H9 (cell line): ENCODE results near the gene ZNF474. TPM values are rescaled to one million over a fixed set of nuclear protein-coding genes. Genes with fewer than 3 reads are reported as not detected.

Experiments
- DNase-seq: peaks from one replicate; pipeline ENCODE4 v3.0.0-alpha.2; 2017
- H2AFZ ChIP-seq: one replicate; pipeline ENCODE4 v1.6.1; 2013; ENCODE audit warnings: mild to moderate bottlenecking, low read length, control low read depth, moderate library complexity
- H2AK5ac ChIP-seq: 2 replicates; pipeline ENCODE4 v1.6.1; 2013; ENCODE audit warnings: low read length, control low read depth, mixed read lengths; ENCODE audit not compliant: insufficient read length
- H2BK120ac ChIP-seq: one replicate; pipeline ENCODE4 v1.6.1; 2013; ENCODE audit warnings: low read depth, mild to moderate bottlenecking, low read length, control low read depth, inconsistent platforms; ENCODE audit not compliant: poor library complexity, severe bottlenecking
- H2BK12ac ChIP-seq: 2 replicates; pipeline ENCODE4 v1.6.1; 2013; ENCODE audit warnings: low read length, control low read depth, mixed read lengths, low read depth; ENCODE audit not compliant: insufficient read length
- H2BK15ac ChIP-seq: 2 replicates; pipeline ENCODE4 v1.6.1; 2013; ENCODE audit warnings: low read depth, low read length, control low read depth
- H2BK20ac ChIP-seq: one replicate; pipeline ENCODE4 v1.6.1; 2013; ENCODE audit warnings: low read depth, mild to moderate bottlenecking, low read length, control low read depth, inconsistent platforms; ENCODE audit not compliant: poor library complexity, severe bottlenecking
- H2BK5ac ChIP-seq: 2 replicates; pipeline ENCODE4 v1.6.1; 2013; ENCODE audit warnings: low read length, control low read depth, mixed read lengths; ENCODE audit not compliant: insufficient read length
- H3K14ac ChIP-seq: 2 replicates; pipeline ENCODE4 v1.6.1; 2013; ENCODE audit warnings: low read length, control low read depth; ENCODE audit not compliant: insufficient read depth
- H3K18ac ChIP-seq: 2 replicates; pipeline ENCODE4 v1.6.1; 2013; ENCODE audit warnings: low read depth, mild to moderate bottlenecking, mixed read lengths, low read length, control low read depth; ENCODE audit not compliant: insufficient read length
- H3K23ac ChIP-seq: 2 replicates; pipeline ENCODE4 v1.6.1; 2013; ENCODE audit warnings: low read length, control low read depth, mixed read lengths, low read depth; ENCODE audit not compliant: insufficient read length
- H3K23me2 ChIP-seq: 2 replicates; pipeline ENCODE4 v1.6.1; 2013; ENCODE audit warnings: low read depth, mild to moderate bottlenecking, mixed read lengths, low read length, control low read depth; ENCODE audit not compliant: insufficient read length, poor library complexity, severe bottlenecking
- H3K27ac ChIP-seq: 2 replicates; pipeline ENCODE4 v1.5.1; 2013; ENCODE audit warnings: low read length, control low read depth, mixed read lengths, low read depth; ENCODE audit not compliant: insufficient read length
- H3K27me3 ChIP-seq: 2 replicates; pipeline ENCODE4 v1.6.1; 2013; ENCODE audit warnings: low read length, control low read depth, inconsistent platforms; ENCODE audit not compliant: insufficient read depth
- H3K4ac ChIP-seq: 2 replicates; pipeline ENCODE4 v1.6.1; 2013; ENCODE audit warnings: low read depth, mild to moderate bottlenecking, control low read depth, inconsistent platforms, low read length, moderate library complexity
- H3K4me1 ChIP-seq: 2 replicates; pipeline ENCODE4 v1.6.1; 2013; ENCODE audit warnings: low read length, control low read depth, inconsistent platforms; ENCODE audit not compliant: insufficient read depth
- H3K4me2 ChIP-seq: 2 replicates; pipeline ENCODE4 v1.6.1; 2013; ENCODE audit warnings: low read length, control low read depth, mixed read lengths; ENCODE audit not compliant: insufficient read length, insufficient read depth
- H3K56ac ChIP-seq: 2 replicates; pipeline ENCODE4 v1.6.1; 2013; ENCODE audit warnings: low read depth, mild to moderate bottlenecking, mixed read lengths, low read length, control low read depth; ENCODE audit not compliant: insufficient read length
- H3K79me1 ChIP-seq: 2 replicates; pipeline ENCODE4 v1.6.1; 2013; ENCODE audit warnings: low read depth, mild to moderate bottlenecking, moderate library complexity, low read length, control low read depth, inconsistent platforms; ENCODE audit not compliant: insufficient read depth, poor library complexity, severe bottlenecking
- H3K79me2 ChIP-seq: 2 replicates; pipeline ENCODE4 v1.6.1; 2013; ENCODE audit warnings: low read length, control low read depth, inconsistent platforms; ENCODE audit not compliant: insufficient read depth
- H3K9ac ChIP-seq: 2 replicates; pipeline ENCODE4 v1.6.1; 2013; ENCODE audit warnings: low read length, control low read depth, mixed read lengths; ENCODE audit not compliant: insufficient read length; ENCODE audit errors: extremely low read depth
- H3K9me3 ChIP-seq: one replicate; pipeline ENCODE4 v1.6.1; 2013; ENCODE audit warnings: low read depth, low read length, inconsistent platforms; ENCODE audit not compliant: control insufficient read depth
- H3T11ph ChIP-seq: one replicate; pipeline ENCODE4 v1.6.1; 2013; ENCODE audit warnings: mild to moderate bottlenecking, low read length, control low read depth, inconsistent platforms
- H4K20me1 ChIP-seq: one replicate; pipeline ENCODE4 v1.6.1; 2013; ENCODE audit not compliant: control insufficient read depth, insufficient read length, insufficient read depth
- H4K5ac ChIP-seq: 2 replicates; pipeline ENCODE4 v1.6.1; 2013; ENCODE audit warnings: low read depth, mild to moderate bottlenecking, mixed read lengths, low read length, control low read depth; ENCODE audit not compliant: insufficient read length
- H4K8ac ChIP-seq: replicated peaks from 2 replicates; pipeline ENCODE4 v1.6.1; 2013; ENCODE audit warnings: low read length, control low read depth, mixed read lengths, low read depth; ENCODE audit not compliant: insufficient read length
- H4K91ac ChIP-seq: 2 replicates; pipeline ENCODE4 v1.6.1; 2013; ENCODE audit warnings: low read depth, mild to moderate bottlenecking, moderate library complexity, mixed read lengths, low read length, control low read depth; ENCODE audit not compliant: insufficient read length
- H3K27ac Mint-ChIP-seq, 3 experiments: 2 replicates in 2 of 3; 3 replicates in 1 of 3; pipeline ENCODE4 v1.8.0; 2020 to 2021; ENCODE audit warnings: mixed read lengths in 3 of 3, mild to moderate bottlenecking in 1 of 3, moderate library complexity in 1 of 3
- H3K27me3 Mint-ChIP-seq: 2 replicates; pipeline ENCODE4 v1.8.0; 2021; ENCODE audit warnings: low read depth, mild to moderate bottlenecking, moderate library complexity, mixed read lengths
- H3K36me3 Mint-ChIP-seq, 3 experiments: 2 replicates in 2 of 3; 3 replicates in 1 of 3; pipeline ENCODE4 v1.8.0; 2020 to 2021; ENCODE audit warnings: low read depth in 3 of 3, mixed read lengths in 3 of 3; ENCODE audit not compliant: insufficient read depth in 1 of 3
- H3K4me1 Mint-ChIP-seq, 2 experiments: 2 replicates each; pipeline ENCODE4 v1.8.0; 2020; ENCODE audit warnings: mixed read lengths in 2 of 2
- H3K4me3 Mint-ChIP-seq, 2 experiments: 2 replicates in 1 of 2; 3 replicates in 1 of 2; pipeline ENCODE4 v1.8.0; 2020 to 2021; ENCODE audit warnings: mild to moderate bottlenecking in 2 of 2, mixed read lengths in 2 of 2, moderate library complexity in 1 of 2
- H3K9me3 Mint-ChIP-seq, 2 experiments: 2 replicates in 1 of 2; 3 replicates in 1 of 2; pipeline ENCODE4 v1.8.0; 2020; ENCODE audit warnings: mild to moderate bottlenecking in 2 of 2, mixed read lengths in 2 of 2, moderate library complexity in 1 of 2
- WGBS: extraction: QIAGEN DNeasy Blood & Tissue Kit; methylation state at CpG from one replicate; pipeline ENCODE4 v1.1.7; 2013; ENCODE audit warnings: missing lambda C conversion rate, low lambda C conversion rate, mixed read lengths; ENCODE audit not compliant: insufficient read length; ENCODE audit errors: extremely low coverage; 5-methylcytosine and 5-hydroxymethylcytosine counted together
- total RNA-seq: library from RNA; stranded (reverse); gene quantifications from 2 replicates; pipeline ENCODE4 v1.2.1, GENCODE V29; 2021
- TF ChIP-seq, protein P1 (sequence below): fragments of 200-600 bp; sonication (generic); conservative IDR thresholded peaks from 3 replicates; pipeline ENCODE4 v1.8.0; 2021; ENCODE audit warnings: antibody characterized with exemption, mild to moderate bottlenecking

ZNF474 gene
- total RNA-seq, 1 experiment from 2014 or later: not detected

DNA sequence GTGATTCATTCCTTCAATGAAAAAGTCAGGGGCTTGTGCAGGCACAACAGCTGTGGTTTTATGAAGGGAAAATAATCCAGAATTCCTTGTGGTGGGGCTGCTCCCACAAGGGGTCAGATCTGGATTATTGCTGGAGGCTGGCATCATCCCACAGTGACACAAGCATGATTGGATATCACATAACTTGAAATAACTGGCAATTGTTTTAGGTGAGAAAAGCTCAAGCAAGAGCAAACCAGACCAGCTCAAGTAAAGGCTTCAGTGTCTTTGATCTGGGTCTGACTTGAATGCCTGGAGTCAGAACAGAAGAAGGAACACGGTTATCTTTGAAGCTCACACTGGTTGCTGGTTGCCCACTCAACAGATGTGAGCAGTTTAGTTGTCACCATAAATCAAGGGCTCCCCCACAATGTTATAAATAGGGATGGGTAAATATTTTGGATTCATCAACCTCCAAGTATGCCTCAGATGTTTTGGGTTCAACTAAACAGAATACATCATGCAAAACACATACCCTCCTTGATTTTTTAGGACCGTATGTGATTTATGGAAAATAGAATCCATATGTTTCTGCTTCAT, 3.1 kb upstream of the ZNF474 start:
- no peaks in the 10 kb centered on the region for H3K79me2 ChIP-seq
- H3K18ac ChIP-seq: no peak overlapping the region
- no peaks in the 10 kb centered on the region; the same call in 1 of the 2 replicates for H3K4me1 ChIP-seq
- H3K9me3 ChIP-seq: no peaks in the 10 kb centered on the region
- no peak overlapping the region for H2BK12ac ChIP-seq
- no CpG with 5 or more reads among the region's 2 CpGs for WGBS
- Mint-ChIP-seq H3K27ac (no peak overlapping the region; a peak in 1 of 7 replicates), H3K4me1 (peaks cover 18 to 19% of the 10 kb centered on the region in 2 experiments), H3K9me3 (no peaks in the 10 kb centered on the region), H3K4me3 (no peak overlapping the region), H3K36me3 (no peaks in the 10 kb centered on the region), H3K27me3 (no peaks in the 10 kb centered on the region)
- no peak overlapping the region for H3K4me2 ChIP-seq
- H3K27me3 ChIP-seq: no peaks in the 10 kb centered on the region
- no peak overlapping the region for H3K23ac ChIP-seq
- H2BK5ac ChIP-seq: no peak overlapping the region
- H3K14ac ChIP-seq: no peak overlapping the region
- no peak overlapping the region for H2BK20ac ChIP-seq
- no peaks in the 10 kb centered on the region for H3K23me2 ChIP-seq
- no peak overlapping the region for H2BK15ac ChIP-seq
- TF ChIP-seq, protein P1, sequence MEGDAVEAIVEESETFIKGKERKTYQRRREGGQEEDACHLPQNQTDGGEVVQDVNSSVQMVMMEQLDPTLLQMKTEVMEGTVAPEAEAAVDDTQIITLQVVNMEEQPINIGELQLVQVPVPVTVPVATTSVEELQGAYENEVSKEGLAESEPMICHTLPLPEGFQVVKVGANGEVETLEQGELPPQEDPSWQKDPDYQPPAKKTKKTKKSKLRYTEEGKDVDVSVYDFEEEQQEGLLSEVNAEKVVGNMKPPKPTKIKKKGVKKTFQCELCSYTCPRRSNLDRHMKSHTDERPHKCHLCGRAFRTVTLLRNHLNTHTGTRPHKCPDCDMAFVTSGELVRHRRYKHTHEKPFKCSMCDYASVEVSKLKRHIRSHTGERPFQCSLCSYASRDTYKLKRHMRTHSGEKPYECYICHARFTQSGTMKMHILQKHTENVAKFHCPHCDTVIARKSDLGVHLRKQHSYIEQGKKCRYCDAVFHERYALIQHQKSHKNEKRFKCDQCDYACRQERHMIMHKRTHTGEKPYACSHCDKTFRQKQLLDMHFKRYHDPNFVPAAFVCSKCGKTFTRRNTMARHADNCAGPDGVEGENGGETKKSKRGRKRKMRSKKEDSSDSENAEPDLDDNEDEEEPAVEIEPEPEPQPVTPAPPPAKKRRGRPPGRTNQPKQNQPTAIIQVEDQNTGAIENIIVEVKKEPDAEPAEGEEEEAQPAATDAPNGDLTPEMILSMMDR: no peak
- no peaks in the 10 kb centered on the region for H4K20me1 ChIP-seq
- no peak overlapping the region for H3T11ph ChIP-seq
- H3K9ac ChIP-seq: no peak overlapping the region
- no peak overlapping the region for H2BK120ac ChIP-seq
- DNase-seq: no peak
- no peak overlapping the region for H2AFZ ChIP-seq
- H4K5ac ChIP-seq: no peak overlapping the region
- H3K56ac ChIP-seq: no peak overlapping the region
- no peak overlapping the region for H3K4ac ChIP-seq
- H2AK5ac ChIP-seq: no peak overlapping the region
- H3K27ac ChIP-seq: no peak overlapping the region
- no peak overlapping the region for H4K8ac ChIP-seq
- no peak overlapping the region for H4K91ac ChIP-seq
- H3K79me1 ChIP-seq: no peaks in the 10 kb centered on the region
